T-cell (primary cell): ENCODE measurements around the gene CCR5AS.

ENCODE experiments used
- ATAC-seq, 4 experiments: fragments of 200-7000 bp in 3 of 4; fragments of 150-1000 bp in 1 of 4; cut with Tn5 transposase; replicated peaks in 1 of 4; 1 replicate in 3 of 4; 2 replicates in 1 of 4; pipeline ENCODE4 v1.10.0; 2021; ENCODE audit warnings: moderate library complexity in 3 of 4, mild to moderate bottlenecking in 2 of 4, moderate number of reproducible peaks in 1 of 4
- CTCF ChIA-PET, 2 donors: fragments of 300-600 bp; sonication (Branson Sonifier 250); formaldehyde crosslinking; loops; one replicate each; lab custom pipeline; 2022; ENCODE audit warnings: antibody characterized with exemption in 2 of 2; lab: Charles Lee
- POLR2A ChIA-PET, 2 donors: fragments of 300-600 bp; sonication (Branson Sonifier 250); formaldehyde crosslinking; loops; one replicate each; lab custom pipeline; 2022; ENCODE audit warnings: antibody characterized with exemption in 2 of 2; lab: Charles Lee
- DNase-seq, 35 experiments: peaks; one replicate each; pipeline versions ENCODE4 v3.0.0 to v3.0.0-alpha.2; 2013 to 2023
- H3K27ac ChIP-seq: one replicate; pipeline ENCODE4 v1.5.1; 2013; ENCODE audit warnings: low read length
- H3K27me3 ChIP-seq, 2 experiments: replicated peaks in 1 of 2; 1 replicate in 1 of 2; 2 replicates in 1 of 2; pipeline versions ENCODE4 v1.6.1 to v1.7.0; 2013; ENCODE audit warnings: low read length in 1 of 2, mixed read lengths in 1 of 2; ENCODE audit not compliant: control insufficient read depth in 2 of 2, insufficient read depth in 2 of 2; ENCODE audit errors: extremely low read depth in 1 of 2
- H3K36me3 ChIP-seq, 2 donors: 1 replicate in 1 of 2; 2 replicates in 1 of 2; pipeline versions ENCODE4 v1.6.1 to v1.7.0; 2013; ENCODE audit warnings: low read length in 1 of 2; ENCODE audit not compliant: control insufficient read depth in 2 of 2, insufficient read depth in 1 of 2; ENCODE audit errors: extremely low read depth in 1 of 2
- H3K4me1 ChIP-seq, 2 experiments: 1 replicate in 1 of 2; 2 replicates in 1 of 2; pipeline versions ENCODE4 v1.6.1 to v1.7.0; 2013; ENCODE audit warnings: low read length in 2 of 2, mixed read lengths in 1 of 2; ENCODE audit not compliant: insufficient read depth in 2 of 2, control insufficient read depth in 1 of 2; ENCODE audit errors: extremely low read depth in 1 of 2
- H3K4me3 ChIP-seq, 2 donors: 1 replicate in 1 of 2; 2 replicates in 1 of 2; pipeline versions ENCODE4 v1.5.1 to v1.7.0; 2013; ENCODE audit warnings: mild to moderate bottlenecking in 2 of 2, low read length in 1 of 2, moderate library complexity in 1 of 2; ENCODE audit not compliant: control insufficient read depth in 1 of 2; ENCODE audit errors: extremely low read depth in 1 of 2
- H3K9me3 ChIP-seq: 2 replicates; pipeline ENCODE4 v1.7.0; 2013
- H3K27ac Mint-ChIP-seq, 2 donors: one replicate each; pipeline ENCODE4 v1.8.0; 2020 to 2021; ENCODE audit warnings: mild to moderate bottlenecking in 2 of 2, mixed read lengths in 2 of 2
- H3K27me3 Mint-ChIP-seq, 2 donors: one replicate each; pipeline ENCODE4 v1.8.0; 2021 to 2022; ENCODE audit warnings: mixed read lengths in 2 of 2
- H3K36me3 Mint-ChIP-seq: one replicate; pipeline ENCODE4 v1.8.0; 2021; ENCODE audit warnings: mixed read lengths
- H3K4me1 Mint-ChIP-seq, 3 donors: one replicate each; pipeline ENCODE4 v1.8.0; 2020 to 2022; ENCODE audit warnings: mixed read lengths in 3 of 3, mild to moderate bottlenecking in 1 of 3
- H3K4me3 Mint-ChIP-seq, 3 donors: one replicate each; pipeline ENCODE4 v1.8.0; 2020 to 2022; ENCODE audit warnings: mild to moderate bottlenecking in 3 of 3, mixed read lengths in 3 of 3, moderate library complexity in 3 of 3
- H3K9me3 Mint-ChIP-seq, 3 donors: one replicate each; pipeline ENCODE4 v1.8.0; 2020 to 2022; ENCODE audit warnings: mixed read lengths in 3 of 3
- WGBS: methylation state at CpG from one replicate; pipeline ENCODE4 v1.1.5; 2013; ENCODE audit warnings: missing lambda C conversion rate; ENCODE audit not compliant: insufficient coverage; 5-methylcytosine and 5-hydroxymethylcytosine counted together

Gene CCR5AS

GRCh38 chr3:46372492-46373359 is 34.1 kb downstream of the CCR5AS start:
- Histone ChIP-seq H3K4me3 (peak overlapping the region in 1 of 2 donors; percentile 42), H3K9me3 (no peaks in the 10 kb centered on the region), H3K27ac (no peak overlapping the region), H3K36me3 (no peaks in the 10 kb centered on the region), H3K4me1 (peaks cover 32 to 51% of the 10 kb centered on the region in 2 experiments), H3K27me3 (no peaks in the 10 kb centered on the region)
- WGBS = 93% methylated on average over 4 of the region's 9 CpGs
- H3K36me3 Mint-ChIP-seq = no peaks in the 10 kb centered on the region
- POLR2A ChIA-PET = no interaction called here
- DNase-seq (peak in 3 of 35 experiments; percentile 21 to 63 (median 22)), ATAC-seq (peak in 2 of 4 experiments; percentile 13 to 31)
- no peaks in the 10 kb centered on the region for H3K9me3 Mint-ChIP-seq
- CTCF ChIA-PET = interaction anchor here (0.5 to 7.2 kb wide), 18 partner anchors 13 to 903 kb away, joined by 3 to 139 read pairs (median 3); partner anchors contain the start of gene CCR1 (in 1 of the 2)
- peak overlapping the region; percentile 78 to 86 for H3K27ac Mint-ChIP-seq
- peaks cover 53 to 83% (median 77%) of the 10 kb centered on the region in 3 donors for H3K4me1 Mint-ChIP-seq
- peak overlapping the region; percentile 10 to 70 (median 70) for H3K4me3 Mint-ChIP-seq
- H3K27me3 Mint-ChIP-seq = no peaks in the 10 kb centered on the region

- POLR2A ChIA-PET = interaction anchor here (0.5 to 1.2 kb wide), 4 partner anchors 22 to 482 kb away, joined by 3 read pairs; no protein-coding TSS in a partner anchor
- Mint-ChIP-seq H3K36me3 (no peaks in the 10 kb centered on the region), H3K9me3 (no peaks in the 10 kb centered on the region), H3K4me3 (peak overlapping the region; percentile 10 to 70 (median 70)), H3K27ac (peak overlapping the region; percentile 86 to 94), H3K4me1 (peaks cover 53 to 83% (median 76%) of the 10 kb centered on the region in 3 donors), H3K27me3 (no peaks in the 10 kb centered on the region)
- Histone ChIP-seq H3K4me1 (peaks cover 32 to 55% of the 10 kb centered on the region in 2 experiments), H3K9me3 (no peaks in the 10 kb centered on the region), H3K4me3 (peak overlapping the region in 1 of 2 donors; percentile 42), H3K27ac (peak overlapping the region; percentile 74), H3K27me3 (no peaks in the 10 kb centered on the region), H3K36me3 (no peaks in the 10 kb centered on the region)
- CTCF ChIA-PET = interaction anchor here (0.5 to 7.2 kb wide), 28 partner anchors 9 to 902 kb away, joined by 3 to 139 read pairs (median 4); partner anchors contain the start of gene CCR1 (in 1 of the 2)
- 21% methylated on average over 2 of the region's 10 CpGs for WGBS
- ATAC-seq (no peak), DNase-seq (no peak)
Measured at GRCh38 chr3:46371519-46372340, 35.1 kb downstream of the CCR5AS start.

- no peaks in the 10 kb centered on the region for H3K36me3 ChIP-seq
- ChIA-PET CTCF (interaction anchor here (0.7 to 7.2 kb wide), 22 partner anchors 10 to 428 kb away, joined by 3 to 139 read pairs (median 5); partner anchors contain the start of genes CCR1 (in 1 of the 2) and CXCR6 (in 1 of the 2)), POLR2A (interaction anchor here in 1 of 2 donors (0.5 to 1.2 kb wide), 4 partner anchors 34 to 420 kb away, joined by 3 to 4 read pairs (median 3); no protein-coding TSS in a partner anchor)
- Mint-ChIP-seq H3K27ac (peak within 1 kb of the TSS; percentile 86 to 94), H3K27me3 (no peaks in the 10 kb centered on the region), H3K4me1 (peaks cover 52 to 83% (median 71%) of the 10 kb centered on the region in 3 donors), H3K4me3 (peak within 1 kb of the TSS; percentile 28 to 70 (median 70)), H3K9me3 (no peaks in the 10 kb centered on the region), H3K36me3 (no peaks in the 10 kb centered on the region)
- no peaks in the 10 kb centered on the region for H3K27me3 ChIP-seq
- H3K9me3 ChIP-seq = no peaks in the 10 kb centered on the region
- DNase-seq = peak in 11 of 35 experiments; percentile 6 to 60 (median 18)
- H3K4me1 ChIP-seq = peaks cover 31 to 61% of the 10 kb centered on the region in 2 experiments
- peak within 1 kb of the TSS in 1 of 2 donors; percentile 42 for H3K4me3 ChIP-seq
- peak within 1 kb of the TSS; percentile 74 for H3K27ac ChIP-seq
- peak; percentile 69 to 74 (median 72) for ATAC-seq
- WGBS = no CpG with 5 or more reads among the region's 5 CpGs
Measured at GRCh38 chr3:46370839-46371518, 35.9 kb downstream of the CCR5AS start, which contains the start of gene CCR5. Gene CCR5, plus strand, starts transcription at chr3:46370946. Its CDS starts 1,957 bp downstream, at chr3:46372903.

GRCh38 chr3:46369675-46370132 is 37.2 kb downstream of the CCR5AS start:
- Mint-ChIP-seq H3K27ac (peak overlapping the region; percentile 86 to 94), H3K27me3 (no peaks in the 10 kb centered on the region), H3K9me3 (no peaks in the 10 kb centered on the region), H3K4me3 (peak overlapping the region; percentile 4 to 42 (median 28)), H3K36me3 (no peaks in the 10 kb centered on the region), H3K4me1 (peaks cover 40 to 77% (median 59%) of the 10 kb centered on the region in 3 donors)
- Histone ChIP-seq H3K27ac (peak overlapping the region; percentile 74), H3K4me3 (no peak overlapping the region), H3K36me3 (no peaks in the 10 kb centered on the region), H3K9me3 (no peaks in the 10 kb centered on the region), H3K27me3 (no peaks in the 10 kb centered on the region), H3K4me1 (peaks cover 20 to 59% of the 10 kb centered on the region in 2 experiments)
- ATAC-seq (peak in 1 of 4 experiments; percentile 28), DNase-seq (no peak)
- ChIA-PET POLR2A (no interaction called here), CTCF (interaction anchor here (0.5 to 7.2 kb wide), 20 partner anchors 8 to 564 kb away, joined by 3 to 139 read pairs (median 8); partner anchors contain the start of genes CCR2 (in 1 of the 2), CCR5AS (in 1 of the 2) and CCRL2 (in 1 of the 2))
- WGBS = 8% methylated on average over 2 of the region's 6 CpGs

- peaks cover 34 to 73% (median 54%) of the 10 kb centered on the region in 3 donors for H3K4me1 Mint-ChIP-seq
- H3K36me3 Mint-ChIP-seq = no peaks in the 10 kb centered on the region
- peak overlapping the region; percentile 86 to 94 for H3K27ac Mint-ChIP-seq
- WGBS = no CpG with 5 or more reads among the region's 4 CpGs
- H3K27me3 Mint-ChIP-seq = no peaks in the 10 kb centered on the region
- H3K27me3 ChIP-seq = no peaks in the 10 kb centered on the region
- H3K4me3 Mint-ChIP-seq = peak overlapping the region in 2 of 3 donors; percentile 4 to 28
- POLR2A ChIA-PET = interaction anchor here in 1 of 2 donors (0.7 kb wide), 1 partner anchor 11 kb away, joined by 4 read pairs; no protein-coding TSS in a partner anchor
- H3K9me3 Mint-ChIP-seq = no peaks in the 10 kb centered on the region
- peaks cover 18 to 54% of the 10 kb centered on the region in 2 experiments for H3K4me1 ChIP-seq
- H3K36me3 ChIP-seq = no peaks in the 10 kb centered on the region
- H3K9me3 ChIP-seq = no peaks in the 10 kb centered on the region
- peak overlapping the region; percentile 74 for H3K27ac ChIP-seq
- H3K4me3 ChIP-seq = no peak overlapping the region
- CTCF ChIA-PET = interaction anchor here (0.6 to 7.2 kb wide), 26 partner anchors 9 to 564 kb away, joined by 3 to 139 read pairs (median 6); partner anchors contain the start of genes CCR1 (in 1 of the 2), CCR2 (in 1 of the 2), CCR5AS (in 1 of the 2) and CCRL2 (in 1 of the 2)
- DNase-seq = no peak
- no peak for ATAC-seq
Measured at GRCh38 chr3:46369151-46369550, 37.7 kb downstream of the CCR5AS start.
